HG02852 (cell line): Measurements from ENCODE around the gene SMIM24.
"Not testable (repeated sequence)": the region's sequence is repeated elsewhere in the genome, so short reads cannot be mapped to it uniquely, and the experiment has no call there.

Experiments used
- ATAC-seq: cut with Tn5 transposase; IDR thresholded peaks from one replicate; pipeline ENCODE4 v1.9.1; 2021; ENCODE audit warnings: mild to moderate bottlenecking, moderate library complexity; ENCODE audit not compliant: unreplicated experiment

SMIM24 gene

DNA sequence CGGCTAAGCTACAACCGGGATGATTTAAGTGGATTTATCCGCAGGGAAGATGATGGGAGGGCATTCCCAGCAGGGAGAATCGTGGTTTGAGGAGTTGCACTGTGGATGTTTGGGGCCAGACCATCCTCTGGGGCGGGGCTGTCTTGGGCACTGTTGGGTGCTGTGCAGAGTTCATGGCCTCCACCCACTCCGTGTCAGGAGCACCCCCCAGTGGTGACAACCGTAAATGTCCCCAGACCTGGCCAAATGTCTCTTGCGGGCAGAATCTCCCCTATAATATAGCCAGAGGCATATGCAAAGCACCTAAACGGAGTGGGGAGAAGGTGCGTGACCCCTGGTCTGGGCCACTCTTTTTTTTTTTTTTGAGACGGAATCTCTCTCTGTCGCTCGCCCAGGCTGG is 40.2 kb downstream of the SMIM24 start:
- no peak for ATAC-seq

DNA sequence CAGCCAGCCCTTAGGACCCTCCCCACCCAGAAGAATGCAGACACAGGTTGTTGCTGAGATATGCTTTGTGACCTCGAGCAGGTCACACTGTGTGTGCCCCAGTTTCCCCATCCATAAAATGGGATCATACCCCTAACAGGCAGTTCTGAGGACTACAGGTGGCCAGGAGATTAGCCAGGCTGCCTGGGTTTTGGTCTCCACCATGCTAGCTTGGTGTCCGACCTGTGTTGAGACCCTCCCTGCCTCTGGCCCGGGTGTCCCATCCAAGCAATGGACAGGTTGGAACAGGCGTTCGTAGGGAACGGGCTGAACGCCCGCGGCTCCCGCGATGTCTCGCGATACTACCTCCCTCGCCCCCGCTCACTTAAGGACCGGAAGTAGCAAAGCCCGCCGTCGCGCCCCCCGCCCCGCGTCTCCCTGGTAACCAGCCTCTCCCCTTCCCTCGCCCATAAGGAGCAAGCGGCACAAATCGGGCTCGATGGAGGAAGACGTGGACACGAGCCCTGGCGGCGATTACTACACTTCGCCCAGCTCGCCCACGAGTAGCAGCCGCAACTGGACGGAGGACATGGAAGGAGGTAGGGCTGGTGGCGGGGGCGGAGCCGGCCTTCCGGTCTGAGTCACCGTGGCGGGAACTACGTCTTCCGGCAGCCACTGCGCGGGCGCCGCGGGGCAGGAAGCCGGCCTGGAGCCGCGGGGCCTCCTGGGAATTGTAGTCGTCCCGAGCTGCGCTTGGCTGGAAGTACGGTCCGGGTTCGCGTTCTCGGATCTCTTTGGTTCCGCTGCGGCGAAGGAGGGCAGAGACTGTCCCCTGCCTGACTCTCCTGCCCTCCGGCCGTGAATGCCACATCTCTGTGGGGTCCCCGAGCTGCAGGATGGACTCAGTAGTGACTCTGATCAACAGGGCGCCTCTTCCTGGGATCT is 45.4 kb downstream of the SMIM24 start:
- peak; percentile 83 for ATAC-seq

DNA sequence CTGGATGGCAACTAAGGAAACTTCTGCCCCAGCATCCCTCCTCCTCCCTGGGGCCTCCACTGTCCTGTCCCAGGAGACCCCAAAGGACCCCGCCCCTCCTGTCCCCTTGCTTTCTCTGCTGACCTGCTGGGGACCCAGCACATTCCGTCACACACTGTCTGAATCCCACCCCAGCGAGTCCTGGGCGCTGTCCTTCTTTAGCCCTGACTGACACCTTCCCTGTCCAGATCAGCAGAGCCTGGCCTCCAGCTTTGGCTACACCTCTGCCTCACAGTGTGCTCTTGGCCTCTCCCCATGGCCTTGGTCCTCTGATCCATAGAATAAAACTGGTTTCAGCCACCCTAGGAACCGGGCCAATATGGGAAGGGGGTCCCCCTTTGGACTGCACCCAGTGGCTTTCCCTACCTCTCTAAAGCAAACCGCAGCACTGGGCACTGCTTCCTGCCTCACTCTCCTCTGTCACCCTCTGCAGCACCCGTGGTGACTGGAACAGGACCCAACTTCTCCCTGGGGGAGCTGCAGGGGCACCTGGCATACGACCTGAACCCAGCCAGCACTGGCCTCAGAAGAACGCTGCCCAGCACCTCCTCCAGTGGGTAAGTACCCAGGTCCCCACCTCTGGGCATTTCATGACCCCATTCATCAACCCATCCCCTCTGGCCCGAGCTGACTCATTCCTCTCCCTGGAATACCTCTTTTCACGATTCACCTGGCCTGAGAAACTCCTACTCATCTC is 46.4 kb downstream of the SMIM24 start:
- no peak for ATAC-seq

DNA sequence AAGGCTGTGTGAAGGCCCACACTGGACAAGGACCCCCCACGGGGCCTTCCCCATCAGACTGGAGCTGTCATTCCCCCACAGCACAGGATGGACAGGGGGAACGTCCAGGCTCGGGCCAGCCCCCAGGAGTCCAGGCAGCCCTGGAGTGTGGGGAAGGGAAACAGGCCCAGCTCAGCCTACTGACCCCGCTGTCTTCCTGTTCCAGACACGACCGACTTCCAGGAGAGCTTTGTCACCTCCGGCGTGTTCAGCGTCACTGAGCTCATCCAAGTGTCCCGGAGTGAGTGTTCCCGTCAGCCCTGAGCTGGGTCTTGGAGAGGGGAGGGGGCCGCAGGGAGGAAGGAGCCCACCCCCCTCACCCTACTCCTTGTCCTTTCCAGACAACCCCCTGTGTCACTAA is 47.0 kb downstream of the SMIM24 start:
- ATAC-seq: no peak

DNA sequence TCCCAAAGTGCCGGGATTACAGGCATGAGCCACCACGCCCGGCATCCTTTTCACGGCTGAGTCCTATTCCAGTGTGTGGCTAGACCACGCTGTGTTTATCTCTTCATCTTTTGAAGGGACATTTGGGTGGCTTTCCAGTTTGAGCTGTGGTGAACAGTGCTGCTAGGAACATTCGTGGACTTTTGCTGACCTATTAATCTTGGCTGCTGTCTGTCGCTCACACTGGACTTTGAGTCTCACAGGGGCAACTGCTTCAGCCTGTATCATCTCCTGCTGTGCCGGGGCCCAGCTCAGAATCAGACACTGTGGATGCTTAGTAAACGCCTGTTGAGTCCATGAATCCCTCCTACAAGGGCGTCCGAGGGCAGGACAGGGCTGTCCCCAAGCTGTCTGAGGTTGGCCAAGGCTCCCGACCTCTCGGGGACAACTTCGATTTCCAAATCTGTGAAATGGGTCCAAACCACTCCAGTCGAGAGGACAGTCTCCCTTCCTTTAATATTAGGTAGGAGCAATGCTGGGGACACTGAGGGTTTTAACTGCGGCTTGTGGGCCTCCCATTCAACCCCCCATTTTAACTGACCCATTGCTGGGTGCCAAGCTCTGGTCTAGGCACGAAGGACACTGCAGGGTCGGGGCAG is 48.4 kb downstream of the SMIM24 start:
- ATAC-seq: no peak

DNA sequence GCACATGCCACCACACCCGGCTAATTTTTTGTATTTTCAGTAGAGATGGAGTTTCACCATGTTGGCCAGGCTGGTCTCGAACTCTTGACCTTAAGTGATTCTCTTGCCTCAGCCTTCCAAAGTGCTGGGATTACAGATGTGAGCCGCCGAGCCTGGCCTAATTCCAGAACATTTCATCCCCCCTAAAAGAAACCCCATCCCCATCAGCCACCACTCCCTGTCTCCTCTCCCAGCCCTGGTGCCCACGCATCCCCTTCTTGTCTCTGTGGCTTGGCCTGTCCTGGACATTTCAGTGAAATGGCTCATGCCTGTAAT is 50.0 kb downstream of the SMIM24 start:
- ATAC-seq: not testable (repeated sequence)

DNA sequence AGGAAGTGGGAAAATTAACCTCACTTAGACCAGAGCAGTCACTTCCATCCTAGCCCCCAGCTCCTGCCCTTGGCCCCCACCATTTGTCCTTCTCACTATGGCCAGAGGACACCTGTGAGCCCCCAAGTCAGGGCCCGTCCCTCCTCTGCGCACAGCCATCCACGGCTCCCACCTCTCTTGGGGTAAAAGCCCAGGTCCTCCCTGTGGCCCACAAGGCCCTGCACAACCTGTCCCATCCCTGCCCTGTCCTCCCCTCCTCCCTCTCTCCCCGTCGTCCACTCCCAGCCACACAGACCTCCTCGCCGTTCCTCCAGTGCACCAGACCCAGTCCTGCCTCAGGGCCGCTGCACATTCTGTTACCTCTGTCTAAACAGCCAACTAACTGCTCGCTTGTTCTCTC is 53.9 kb downstream of the SMIM24 start:
- no peak for ATAC-seq
